ENCODE measurements around the gene ATG7.
"Not testable (repeated sequence)": the region's sequence is repeated elsewhere in the genome, so short reads cannot be mapped to it uniquely, and the experiment has no call there.

ATG7 gene

DNA sequence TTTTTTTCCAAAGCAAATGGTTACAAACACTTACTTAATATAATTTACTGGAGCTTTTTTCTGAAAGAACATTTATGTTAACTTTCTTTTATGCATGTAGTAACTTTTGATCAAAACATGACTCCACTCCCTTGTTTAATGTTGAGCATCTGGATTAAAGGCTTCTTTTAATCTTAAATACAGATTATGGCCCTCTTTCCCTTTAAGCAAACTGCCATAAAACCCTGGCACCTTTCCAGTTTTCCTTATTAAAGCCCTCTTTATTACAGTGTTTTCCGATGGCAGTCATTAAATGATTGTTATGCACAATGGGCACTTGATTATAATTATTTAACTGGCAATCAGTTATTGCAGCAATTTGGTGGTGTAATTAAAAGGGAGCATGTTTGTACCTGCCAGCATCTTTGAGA is 204.5 kb downstream of the ATG7 start:
- DNase-seq, result no peak

DNA sequence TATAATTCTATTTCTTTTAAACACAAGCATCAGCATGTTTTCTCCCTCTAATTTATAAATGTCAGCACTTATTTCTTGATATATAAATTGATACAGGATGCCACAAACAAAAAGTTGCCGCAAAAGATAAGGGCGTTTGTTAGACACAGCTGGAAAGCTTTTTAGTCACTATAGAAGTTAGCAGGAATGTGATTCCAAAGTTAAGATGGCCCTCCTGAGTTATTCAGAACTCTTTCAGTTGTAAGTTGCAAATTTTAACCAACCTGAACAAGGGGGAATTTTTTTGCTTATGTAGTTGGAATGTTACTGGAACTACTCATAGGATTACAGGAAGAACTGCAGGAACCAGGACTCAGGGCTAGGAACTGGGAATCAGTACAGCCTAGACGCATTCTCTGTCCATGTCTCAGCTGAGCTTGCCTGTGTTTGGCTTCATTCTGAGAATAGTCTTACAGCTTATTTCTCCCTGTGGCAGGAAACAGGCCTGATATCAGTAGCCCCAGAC is 205.3 kb downstream of the ATG7 start:
- DNase-seq, result no peak

DNA sequence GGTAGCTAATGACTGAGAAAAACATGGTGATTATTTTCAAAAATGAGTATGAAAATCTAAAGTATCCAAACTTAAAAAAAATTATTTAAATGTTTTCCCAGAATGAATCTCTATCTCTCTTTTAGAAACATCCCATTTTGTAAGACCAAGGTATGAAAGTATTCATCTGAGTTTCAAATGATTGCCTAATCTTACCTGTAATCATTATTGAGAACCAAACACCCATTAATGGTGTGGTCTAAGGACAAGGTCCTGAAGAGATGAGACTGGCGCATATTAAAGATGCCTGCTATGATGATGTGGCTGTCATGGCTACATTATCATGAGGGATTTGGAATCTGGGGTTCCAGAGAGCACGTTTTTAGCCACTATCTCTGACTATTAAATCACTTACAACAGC is 206.0 kb downstream of the ATG7 start:
- no peak for DNase-seq

DNA sequence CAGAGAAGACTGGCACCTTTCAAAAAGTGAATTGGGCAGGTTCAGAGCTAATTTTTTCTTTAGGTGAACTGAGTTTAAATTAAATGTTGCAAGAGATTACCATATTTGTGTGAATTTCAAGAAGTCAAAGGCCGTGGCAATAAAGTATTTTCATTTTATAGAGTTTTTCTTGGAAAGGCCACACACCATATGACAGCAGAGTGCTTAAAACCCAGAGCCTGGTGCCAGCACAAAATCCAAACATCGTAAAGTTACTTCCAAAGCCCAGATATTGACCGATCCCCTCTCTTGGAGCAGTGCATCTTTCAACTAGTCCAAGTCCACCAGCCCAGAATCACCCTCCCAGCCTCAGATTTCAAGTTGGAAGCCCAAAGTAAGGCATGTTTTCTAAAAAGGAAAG is 207.0 kb downstream of the ATG7 start:
- DNase-seq, result no peak

DNA sequence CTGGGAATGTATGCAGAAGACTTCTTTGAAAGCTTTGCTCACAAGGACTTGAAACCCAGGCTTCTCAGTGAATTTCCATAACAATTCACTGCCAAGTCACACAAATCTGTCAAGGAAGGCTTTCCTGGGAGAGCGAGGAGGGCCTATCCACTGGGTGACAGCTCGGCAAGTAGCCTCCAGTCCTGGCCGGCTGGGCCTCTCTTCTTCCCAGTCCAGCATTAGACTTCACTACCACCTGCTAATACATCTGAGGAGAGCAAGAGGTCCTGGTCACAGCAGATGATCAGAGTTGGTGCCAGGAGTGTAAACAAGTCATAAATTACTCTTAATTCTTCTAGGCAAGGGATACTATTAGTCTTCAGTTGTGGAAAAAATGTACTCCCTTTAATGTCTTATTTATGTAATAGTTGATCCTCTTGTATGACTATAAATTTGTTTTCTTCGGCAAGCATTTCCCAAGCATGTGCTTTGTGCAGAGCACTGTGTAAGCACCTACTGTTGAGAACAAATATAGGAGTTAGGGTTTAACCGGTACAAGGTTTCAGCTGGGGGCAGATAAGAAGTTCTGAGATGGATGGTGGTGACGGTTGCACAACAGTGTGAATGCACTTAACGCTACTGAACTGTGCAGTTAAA is 208.6 kb downstream of the ATG7 start:
- DNase-seq, result no peak

DNA sequence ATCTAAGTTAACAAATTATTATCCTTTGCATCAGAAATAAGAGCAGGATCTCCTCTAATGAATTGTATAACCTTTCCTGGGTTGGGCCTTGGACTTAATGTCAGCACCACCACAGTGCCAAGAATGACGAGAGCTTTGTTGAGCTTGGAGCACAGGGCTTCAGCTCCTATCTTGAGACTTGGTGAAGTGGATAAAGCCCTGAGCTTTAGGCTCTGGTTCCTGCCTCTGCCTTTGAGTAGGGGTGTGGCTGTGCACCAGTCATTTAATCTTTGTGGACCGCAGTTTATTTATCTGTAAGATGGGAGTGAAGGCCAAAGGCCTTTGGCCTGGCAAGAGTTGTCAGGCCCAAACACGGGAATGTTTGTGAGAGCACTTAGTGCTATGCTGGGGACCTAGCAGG is 209.4 kb downstream of the ATG7 start:
- no peak for DNase-seq

DNA sequence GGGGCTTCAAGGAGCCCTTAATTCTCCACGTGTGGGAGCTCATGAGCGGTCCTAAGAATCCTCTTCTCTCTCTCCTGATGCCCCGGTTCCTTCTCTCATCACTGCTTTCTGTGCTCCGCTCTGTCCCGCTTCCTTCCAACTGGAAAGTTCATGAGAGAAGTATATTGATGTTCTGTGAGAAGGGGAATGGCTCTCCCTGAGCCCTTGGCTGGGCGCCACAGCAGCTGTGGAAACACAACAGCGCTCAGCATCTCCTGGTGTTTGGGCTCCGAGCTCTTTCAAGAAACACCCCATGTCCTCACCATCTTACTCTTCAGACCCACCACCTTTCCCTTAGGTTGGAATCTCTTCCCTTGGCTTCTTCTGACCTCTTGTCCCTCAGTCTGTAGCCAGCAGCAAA is 209.8 kb downstream of the ATG7 start:
- no peak for DNase-seq

DNA sequence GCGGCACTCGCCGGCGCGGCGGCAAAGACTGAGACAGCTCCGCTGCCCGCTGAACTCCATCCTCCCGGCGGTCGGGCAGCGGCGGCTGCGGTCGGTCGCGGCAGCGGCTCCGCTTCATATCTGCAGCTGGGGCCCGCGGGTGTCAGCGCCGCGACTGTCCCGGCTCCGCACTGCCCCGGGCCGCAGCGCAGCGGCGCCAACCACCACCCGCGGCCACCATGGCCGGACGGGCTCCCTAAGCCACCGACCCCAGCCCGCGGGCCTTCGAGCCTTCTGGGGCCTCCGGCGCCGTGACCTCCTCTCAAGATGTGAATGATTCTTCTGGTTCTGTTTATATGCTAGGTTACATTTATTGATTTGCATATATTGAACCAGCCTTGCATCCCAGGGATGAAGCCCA is 216.2 kb downstream of the ATG7 start:
- DNase-seq, result not testable (repeated sequence)

DNA sequence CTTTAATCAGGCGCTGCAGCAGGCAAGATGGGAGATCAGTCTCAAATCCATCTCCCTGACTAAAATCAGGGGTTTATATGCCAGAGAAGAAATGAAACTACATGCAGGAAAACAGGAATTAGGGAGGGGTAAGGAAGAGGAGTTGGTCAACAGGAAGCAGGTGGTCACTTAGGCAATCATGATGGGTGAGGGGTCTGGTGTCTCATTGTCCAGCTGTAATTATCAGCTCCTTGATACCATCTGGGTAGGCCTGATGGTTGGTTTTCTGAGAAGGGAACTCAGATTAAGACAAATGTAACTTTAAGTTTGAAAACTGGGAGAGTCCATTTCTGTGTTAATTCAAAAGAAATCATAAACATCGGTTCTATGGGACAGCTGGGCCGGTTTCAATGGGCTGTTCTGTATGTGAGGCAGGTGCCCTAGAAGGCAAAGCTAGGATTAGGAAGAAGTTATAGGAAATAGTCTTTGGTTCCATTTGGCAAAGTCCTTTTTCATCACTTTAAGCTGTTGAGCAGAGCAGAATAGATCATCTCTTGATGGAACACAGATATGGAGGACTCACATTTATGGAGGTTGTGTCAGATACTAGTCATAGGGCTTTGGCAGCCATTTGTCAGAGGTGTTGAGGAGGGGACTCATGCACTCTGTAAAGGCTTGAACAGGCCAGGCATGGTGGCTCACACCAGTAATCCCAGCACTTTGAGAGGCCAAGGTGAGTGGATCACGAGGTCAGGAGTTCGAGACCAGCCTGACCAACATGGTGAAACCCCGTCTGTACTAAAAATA is 222.1 kb downstream of the ATG7 start:
- DNase-seq, result no peak

DNA sequence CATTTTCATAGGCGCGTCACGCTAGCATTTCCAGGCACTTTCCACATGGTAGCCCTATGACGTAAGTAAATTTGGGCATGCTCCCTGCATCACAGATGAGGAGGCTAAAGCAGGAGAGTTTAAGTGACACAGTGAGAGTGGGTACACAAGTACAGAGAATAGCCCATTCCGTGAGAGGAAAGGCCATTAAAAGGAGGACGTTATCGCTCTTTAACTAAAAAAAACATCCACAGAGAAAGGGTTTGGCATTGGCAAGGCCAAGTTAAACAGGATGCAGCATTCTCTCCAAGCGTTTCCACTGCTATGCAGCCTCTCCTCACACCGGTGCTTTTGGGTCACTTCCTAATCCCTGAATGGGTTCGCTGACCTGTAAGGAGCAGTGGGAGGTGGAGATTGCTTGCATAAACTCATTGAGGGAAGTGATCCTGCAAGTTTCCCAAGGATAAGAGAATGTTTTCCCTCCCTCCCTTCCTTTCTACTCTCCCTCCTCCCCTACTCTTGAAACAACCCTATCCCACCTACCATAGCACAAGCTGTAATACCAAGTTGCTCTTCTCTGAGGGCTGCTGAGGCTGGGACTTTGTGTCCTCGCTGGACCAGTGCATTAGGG is 223.9 kb downstream of the ATG7 start:
- DNase-seq, result no peak

DNA sequence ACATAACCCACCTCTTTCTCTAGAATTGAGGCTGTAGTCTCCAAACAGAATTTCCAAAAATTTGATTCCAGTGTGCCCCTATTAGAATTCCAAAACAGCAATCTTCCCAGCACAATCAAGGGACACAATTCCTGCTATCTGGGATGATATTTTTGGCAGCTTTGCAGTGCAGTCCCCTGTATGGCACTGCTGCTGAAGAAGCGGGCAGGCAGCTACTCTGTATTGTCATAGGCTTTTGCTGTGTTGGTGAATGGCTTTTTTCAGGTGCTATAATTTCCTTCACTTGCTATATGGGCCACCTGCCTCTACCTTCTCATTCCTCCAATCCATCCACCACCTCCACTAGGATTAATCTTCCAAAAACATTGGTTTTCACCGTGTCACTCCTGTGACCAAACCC is 226.0 kb downstream of the ATG7 start:
- no peak for DNase-seq

DNA sequence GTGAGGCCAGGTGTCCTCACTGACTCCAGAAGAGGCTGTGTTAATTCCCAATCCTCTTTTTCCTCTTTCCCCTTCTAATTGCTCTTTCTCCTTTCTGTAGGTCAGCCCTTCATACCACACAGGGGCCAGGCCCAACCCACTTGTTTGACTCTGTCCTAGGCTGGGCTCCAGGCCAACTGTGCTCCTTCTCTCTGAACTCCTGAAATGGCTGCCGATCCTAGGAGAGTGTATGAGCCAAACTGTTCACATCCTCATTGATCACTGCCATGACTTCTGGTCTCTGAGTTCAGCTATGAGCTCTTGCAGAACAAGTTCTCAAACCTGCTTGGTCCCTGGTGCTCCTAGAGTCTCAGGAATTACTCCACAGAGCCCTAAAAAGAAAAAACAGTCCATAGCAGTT is 226.4 kb downstream of the ATG7 start:
- peak; percentile 35 for DNase-seq

DNA sequence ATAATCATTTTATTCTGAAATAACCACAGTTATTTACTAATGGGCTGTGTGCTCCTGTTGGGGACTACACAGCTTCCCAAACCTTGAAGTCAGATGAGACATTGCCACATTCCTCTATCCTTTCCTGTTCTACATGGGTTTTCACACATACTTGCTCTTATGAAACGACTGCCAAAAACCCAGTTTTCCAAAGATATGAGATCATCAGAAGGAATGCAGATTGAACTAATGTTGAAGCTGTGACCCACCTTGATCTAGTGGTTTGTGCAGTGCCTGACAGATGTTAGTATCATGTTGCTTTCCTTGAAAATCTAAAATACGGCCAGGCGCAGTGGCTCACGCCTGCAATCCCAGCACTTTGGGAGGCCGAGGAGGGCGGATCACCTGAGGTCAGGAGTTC is 226.9 kb downstream of the ATG7 start:
- no peak for DNase-seq

DNA sequence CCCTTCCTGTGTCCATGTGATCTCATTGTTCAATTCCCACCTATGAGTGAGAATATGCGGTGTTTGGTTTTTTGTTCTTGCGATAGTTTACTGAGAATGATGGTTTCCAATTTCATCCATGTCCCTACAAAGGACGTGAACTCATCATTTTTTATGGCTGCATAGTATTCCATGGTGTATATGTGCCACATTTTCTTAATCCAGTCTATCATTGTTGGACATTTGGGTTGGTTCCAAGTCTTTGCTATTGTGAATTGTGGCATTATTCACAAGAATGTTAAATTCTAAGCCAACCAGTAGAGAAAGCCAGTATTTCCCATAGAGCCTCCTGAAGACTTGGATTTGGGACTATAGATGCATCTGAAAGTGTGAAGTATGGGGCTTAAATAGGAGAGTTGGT is 230.2 kb downstream of the ATG7 start:
- not testable (repeated sequence) for DNase-seq

DNA sequence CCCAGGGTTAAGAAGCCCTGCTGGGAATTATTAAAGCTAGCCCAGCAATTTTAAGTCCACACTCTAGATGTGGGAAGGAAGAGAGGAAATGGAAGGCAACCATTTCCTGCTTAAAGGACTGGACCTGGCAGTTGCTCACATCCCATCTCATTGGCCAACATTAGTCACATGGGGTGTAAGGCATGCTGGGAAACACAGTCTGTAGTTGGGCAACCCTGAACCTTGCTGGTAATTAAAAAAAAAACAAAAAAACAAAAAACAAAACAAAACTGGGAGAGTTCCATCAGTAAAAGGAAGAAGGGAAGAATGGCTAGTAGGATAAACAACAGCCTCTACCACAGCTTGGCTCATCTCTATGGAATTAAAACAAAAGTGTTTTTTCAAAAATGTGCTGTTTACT is 235.5 kb downstream of the ATG7 start:
- DNase-seq, result no peak

DNA sequence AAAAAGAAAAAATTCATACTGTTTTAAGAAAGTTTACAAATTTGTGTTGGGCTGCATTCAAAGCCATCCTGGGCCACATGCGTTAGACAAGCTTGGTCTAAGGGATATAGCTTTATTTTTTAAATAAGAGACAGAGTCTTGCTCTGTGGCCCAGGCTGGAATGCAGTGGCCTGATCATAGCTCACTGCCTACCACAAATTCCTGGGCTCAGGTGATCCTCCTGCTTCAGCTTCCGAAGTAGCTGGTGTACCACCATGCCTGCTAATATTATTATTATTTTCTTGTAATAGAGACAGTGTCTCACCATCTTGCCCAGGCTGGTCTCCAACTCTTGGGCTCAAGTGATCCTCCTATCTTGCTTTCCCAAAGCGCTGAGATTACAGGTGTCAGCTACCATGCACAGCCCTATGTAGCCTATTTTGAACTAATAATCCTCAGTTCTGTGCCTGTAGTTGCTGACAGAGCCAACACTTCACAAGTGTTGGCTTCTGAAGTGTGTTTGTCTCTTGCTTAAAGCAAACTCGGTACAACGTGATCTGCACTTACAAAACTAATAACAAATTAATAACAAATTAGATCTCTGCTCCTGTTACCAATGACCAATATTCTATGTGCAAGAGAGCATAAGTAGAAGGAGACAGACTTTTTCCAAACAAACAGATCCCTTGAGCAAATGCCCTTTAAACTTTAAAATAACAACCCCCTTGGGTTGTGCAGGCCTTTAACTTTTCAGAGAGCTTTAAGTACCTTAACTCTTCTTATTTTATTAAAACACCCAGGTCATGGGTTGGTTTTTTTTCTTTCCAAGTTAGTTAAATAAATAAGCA is 236.4 kb downstream of the ATG7 start:
- no peak for DNase-seq

DNA sequence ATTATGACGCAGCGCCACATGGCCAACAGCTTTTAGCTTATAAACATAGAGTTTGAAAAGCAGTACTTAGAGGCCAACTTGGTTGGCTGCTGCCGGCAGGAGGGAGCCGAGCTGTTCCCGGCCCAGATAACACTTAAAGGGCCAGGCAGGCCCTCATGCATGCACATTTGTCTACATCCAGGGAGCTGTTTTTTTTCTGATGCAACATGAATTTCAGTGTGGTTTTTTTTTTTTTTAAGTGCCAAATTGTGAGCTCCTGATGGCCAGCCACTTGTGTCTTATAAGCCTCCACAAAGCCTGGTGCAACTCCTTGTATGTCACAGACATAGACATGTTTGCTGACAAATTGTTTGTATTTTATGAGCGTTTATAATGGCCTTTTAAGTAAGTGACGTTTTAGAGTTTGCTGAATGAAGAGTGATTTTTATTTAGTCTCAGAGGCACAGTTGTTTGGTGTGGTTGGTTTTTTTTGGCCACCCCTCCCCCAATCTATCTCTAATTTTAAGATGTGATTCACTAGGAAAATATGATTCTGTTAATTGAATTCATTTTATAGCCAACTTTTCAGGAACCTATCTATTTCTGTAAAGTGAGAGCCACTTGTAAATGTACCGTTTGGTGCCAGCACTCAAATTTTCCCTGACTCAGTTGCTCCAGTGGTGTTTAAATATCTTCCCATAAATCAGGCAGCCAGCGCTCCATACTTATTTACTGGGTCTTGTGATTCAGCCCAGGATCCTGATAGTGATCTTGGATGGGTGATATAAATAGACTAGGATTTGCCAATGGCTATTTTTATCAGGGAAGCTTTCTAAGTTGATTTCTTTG is 237.2 kb downstream of the ATG7 start:
- no peak for DNase-seq

DNA sequence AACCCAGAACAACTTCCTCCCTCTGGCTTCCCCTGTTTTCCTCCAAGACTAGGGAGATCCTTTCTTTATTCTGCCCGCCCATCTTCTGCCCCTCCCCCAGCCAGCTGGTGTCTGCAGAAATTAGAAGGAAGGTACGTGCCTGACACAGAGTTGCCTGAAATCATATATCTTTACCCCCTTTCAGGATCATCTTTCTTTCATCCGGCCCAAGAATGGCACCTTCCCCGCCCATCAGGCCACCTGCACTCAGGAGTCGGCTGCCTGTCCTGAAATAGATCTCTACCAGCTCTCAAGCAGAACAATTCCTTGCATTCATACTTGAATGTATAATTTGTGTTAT is 237.8 kb downstream of the ATG7 start:
- DNase-seq, result no peak

DNA sequence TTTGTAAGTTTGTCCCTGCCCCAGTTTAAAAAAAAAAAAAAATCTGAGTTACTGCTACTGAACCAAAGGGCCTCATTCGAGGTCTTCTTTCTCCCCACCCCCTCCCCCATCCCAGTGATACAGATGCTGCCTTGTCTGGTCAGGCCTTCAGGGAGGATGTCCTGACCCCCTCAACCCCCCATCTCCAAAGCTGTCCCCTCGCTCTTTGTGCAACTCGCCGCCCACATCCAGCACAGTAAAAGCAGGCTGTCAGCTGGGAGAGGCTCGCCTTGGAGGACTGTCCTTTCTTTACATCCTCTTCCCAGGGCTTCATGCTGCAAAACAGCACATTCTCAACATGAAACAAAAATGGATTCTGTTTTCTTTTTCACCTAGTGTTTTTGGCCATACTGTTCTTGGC is 238.2 kb downstream of the ATG7 start:
- no peak for DNase-seq

DNA sequence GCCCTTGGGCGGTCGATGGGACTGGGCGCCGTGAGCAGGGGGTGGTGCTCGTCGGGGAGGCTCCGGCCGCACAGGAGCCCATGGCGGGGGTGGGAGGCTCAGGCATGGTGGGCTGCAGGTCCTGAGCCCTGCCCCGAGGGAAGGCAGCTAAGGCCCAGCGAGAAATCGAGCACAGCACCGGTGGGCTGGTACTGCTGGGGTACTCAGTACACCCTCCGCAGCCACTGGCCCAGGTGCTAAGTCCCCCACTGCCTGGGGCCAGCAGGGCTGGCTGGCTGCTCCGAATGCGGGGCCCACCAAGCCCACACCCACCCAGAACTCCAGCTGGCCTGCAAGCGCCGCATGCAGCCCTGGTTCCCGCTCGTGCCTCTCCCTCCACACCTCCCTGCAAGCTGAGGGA is 239.4 kb downstream of the ATG7 start:
- not testable (repeated sequence) for DNase-seq

DNA sequence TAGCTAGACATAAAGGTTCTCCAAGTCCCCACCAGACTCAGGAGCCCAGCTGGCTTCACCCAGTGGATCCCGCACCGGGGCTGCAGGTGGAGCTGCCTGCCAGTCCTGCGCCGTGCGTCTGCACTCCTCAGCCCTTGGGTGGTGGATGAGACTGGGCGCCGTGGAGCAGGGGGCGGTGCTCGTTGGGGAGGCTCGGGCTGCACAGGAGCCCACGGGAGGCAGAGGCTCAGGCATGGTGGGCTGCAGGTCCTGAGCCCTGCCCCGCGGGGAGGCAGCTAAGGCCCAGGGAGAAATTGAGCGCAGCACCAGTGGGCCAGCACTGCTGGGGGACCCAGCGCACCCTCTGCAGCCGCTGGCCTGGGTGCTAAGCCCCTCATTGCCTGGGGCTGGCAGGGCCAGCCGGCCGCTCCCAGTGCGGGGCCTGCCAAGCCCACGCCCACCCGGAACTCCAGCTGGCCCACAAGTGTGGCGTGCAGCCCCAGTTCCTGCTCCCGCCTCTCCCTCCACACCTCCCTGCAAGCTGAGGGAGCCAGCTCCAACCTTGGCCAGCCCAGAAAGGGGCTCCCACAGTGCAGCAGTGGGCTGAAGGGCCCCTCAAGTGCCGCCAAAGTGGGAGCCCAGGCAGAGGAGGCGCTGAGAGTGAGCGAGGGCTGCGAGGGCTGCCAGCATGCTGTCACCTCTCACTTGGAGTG is 241.1 kb downstream of the ATG7 start:
- DNase-seq, result not testable (repeated sequence)

DNA sequence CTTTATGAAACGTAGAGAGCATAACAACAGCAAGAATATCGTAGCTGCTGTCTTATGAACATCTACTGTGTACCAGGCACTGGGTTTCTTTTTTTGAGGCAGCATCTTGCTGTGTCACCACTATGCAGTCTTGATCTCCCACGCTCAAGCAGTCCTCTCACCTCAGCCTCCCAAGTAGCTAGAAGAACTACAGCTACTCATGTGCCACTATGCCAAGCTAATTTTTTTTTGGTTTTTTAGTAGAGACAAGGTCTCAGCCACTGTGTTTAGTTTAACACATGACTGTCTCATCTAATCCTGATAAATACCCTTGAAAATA is 241.6 kb downstream of the ATG7 start:
- no peak for DNase-seq

Data from NCI-H510A (cell line).